B cell (primary cell): ENCODE data around the gene PCIF1. TPM values are rescaled to one million over a fixed set of nuclear protein-coding genes. Genes with fewer than 3 reads are reported as not detected.

Experiments
- ATAC-seq: fragments of 200-7000 bp; cut with Tn5 transposase; one replicate; pipeline ENCODE4 v1.10.0; 2021; ENCODE audit warnings: low read depth, mild to moderate bottlenecking, moderate number of reproducible peaks, moderate library complexity
- CTCF ChIA-PET: fragments of 350-600 bp; sonication (Branson Sonifier 250); formaldehyde crosslinking; loops from one replicate; lab custom pipeline; 2021; ENCODE audit warnings: antibody characterized with exemption, inconsistent platforms; lab: Charles Lee
- POLR2A ChIA-PET: fragments of 350-600 bp; sonication (Branson Sonifier 250); formaldehyde crosslinking; loops from one replicate; lab custom pipeline; 2021; ENCODE audit warnings: antibody characterized with exemption; lab: Charles Lee
- DNase-seq: peaks from one replicate; pipeline ENCODE4 v3.0.0; 2013
- H2AFZ ChIP-seq: 2 replicates; pipeline ENCODE4 v1.6.1; 2012; ENCODE audit warnings: mild to moderate bottlenecking, low read depth, low read length; ENCODE audit not compliant: insufficient read depth, poor library complexity, severe bottlenecking
- H3K27ac ChIP-seq, 2 donors: 1 replicate in 1 of 2; 2 replicates in 1 of 2; pipeline ENCODE4 v1.5.1; 2012 to 2013; ENCODE audit warnings: low read length in 2 of 2, mild to moderate bottlenecking in 2 of 2, moderate library complexity in 1 of 2
- H3K27me3 ChIP-seq, 4 experiments: fragments of 200-600 bp in 1 of 4; sonication (generic) in 1 of 4; replicated peaks in 1 of 4; 1 replicate in 2 of 4; 2 replicates in 2 of 4; pipeline versions ENCODE4 v1.6.1 to v1.7.0; 2013 to 2016; ENCODE audit warnings: low read length in 3 of 4, mild to moderate bottlenecking in 2 of 4, mixed read lengths in 1 of 4, moderate library complexity in 1 of 4; ENCODE audit not compliant: insufficient read depth in 4 of 4, control insufficient read depth in 3 of 4; ENCODE audit errors: control extremely low read depth in 1 of 4
- H3K36me3 ChIP-seq, 2 experiments: replicated peaks in 1 of 2; 1 replicate in 1 of 2; 2 replicates in 1 of 2; pipeline versions ENCODE4 v1.6.1 to v1.7.1; 2013; ENCODE audit warnings: low read length in 1 of 2; ENCODE audit not compliant: insufficient read depth in 2 of 2, control insufficient read depth in 1 of 2; ENCODE audit errors: control extremely low read depth in 1 of 2, extremely low read depth in 1 of 2
- H3K4me1 ChIP-seq, 2 donors: fragments of 200-600 bp in 1 of 2; sonication (generic) in 1 of 2; 1 replicate in 1 of 2; 2 replicates in 1 of 2; pipeline versions ENCODE4 v1.5.1 to v1.6.1; 2013 to 2017; ENCODE audit warnings: low read length in 2 of 2; ENCODE audit not compliant: control insufficient read depth in 2 of 2, insufficient read depth in 2 of 2
- H3K4me2 ChIP-seq: replicated peaks from 2 replicates; pipeline ENCODE3; 2012; ENCODE audit warnings: mild to moderate bottlenecking, low read depth, low read length; ENCODE audit not compliant: poor library complexity, severe bottlenecking
- H3K4me3 ChIP-seq, 5 experiments: fragments of 200-600 bp in 1 of 5; sonication (generic) in 1 of 5; 1 replicate in 3 of 5; 2 replicates in 2 of 5; pipeline versions ENCODE4 v1.5.1 to v1.7.0; 2011 to 2016; ENCODE audit warnings: low read length in 4 of 5, mild to moderate bottlenecking in 4 of 5, low read depth in 2 of 5, control low read depth in 1 of 5, moderate library complexity in 1 of 5; ENCODE audit not compliant: insufficient read depth in 1 of 5; ENCODE audit errors: control extremely low read depth in 1 of 5, extremely low read depth in 1 of 5
- H3K79me2 ChIP-seq: fragments of 200-600 bp; sonication (generic); one replicate; pipeline ENCODE4 v1.6.0; 2016; ENCODE audit warnings: low read length; ENCODE audit not compliant: control insufficient read depth, insufficient read depth
- H3K9ac ChIP-seq: fragments of 200-600 bp; sonication (generic); 2 replicates; pipeline ENCODE4 v1.6.1; 2017; ENCODE audit warnings: mild to moderate bottlenecking, low read length, moderate library complexity
- H3K9me3 ChIP-seq, 3 donors: one replicate each; pipeline versions ENCODE4 v1.6.1 to v1.7.1; 2013; ENCODE audit warnings: low read length in 2 of 3; ENCODE audit not compliant: control insufficient read depth in 2 of 3, insufficient read depth in 1 of 3; ENCODE audit errors: control extremely low read depth in 1 of 3
- H4K20me1 ChIP-seq: 2 replicates; pipeline ENCODE4 v1.6.0; 2012; ENCODE audit warnings: mild to moderate bottlenecking, low read length; ENCODE audit not compliant: insufficient read depth, control insufficient read depth, poor library complexity, severe bottlenecking
- H3K27ac Mint-ChIP-seq: one replicate; pipeline ENCODE4 v1.8.0; 2021; ENCODE audit warnings: mixed read lengths
- H3K27me3 Mint-ChIP-seq: one replicate; pipeline ENCODE4 v1.8.0; 2021; ENCODE audit warnings: mixed read lengths
- H3K4me1 Mint-ChIP-seq: one replicate; pipeline ENCODE4 v1.8.0; 2021; ENCODE audit warnings: mixed read lengths
- H3K4me3 Mint-ChIP-seq: one replicate; pipeline ENCODE4 v1.8.0; 2021; ENCODE audit warnings: mixed read lengths
- H3K9me3 Mint-ChIP-seq: one replicate; pipeline ENCODE4 v1.8.0; 2022; ENCODE audit warnings: mixed read lengths; ENCODE audit not compliant: insufficient read depth
- EZH2 ChIP-seq: IDR thresholded peaks from 2 replicates; pipeline ENCODE4 v1.6.1; 2012; ENCODE audit warnings: borderline replicate concordance, low read depth, mild to moderate bottlenecking, moderate library complexity, low read length; ENCODE audit not compliant: insufficient read depth, poor library complexity, severe bottlenecking
- WGBS: methylation state at CpG from one replicate; pipeline ENCODE4 v1.1.5; 2013; ENCODE audit warnings: missing lambda C conversion rate; ENCODE audit not compliant: insufficient coverage; 5-methylcytosine and 5-hydroxymethylcytosine counted together
- intact Hi-C: fragments of 100-400 bp; cut with micrococcal nuclease; formaldehyde crosslinking; loops from one replicate; pipeline ENCODE4 v1.10.0; 2022
- polyA plus RNA-seq: library from polyadenylated mRNA; depleted of rRNA; stranded (reverse); fragments of >200 nt; gene quantifications from 2 replicates; pipeline ENCODE4 v1.2.3, GENCODE V29; 2012
- total RNA-seq, 2 donors: library from RNA; stranded (reverse); fragments of 120-200 nt in 1 of 2; gene quantifications; 1 replicate in 1 of 2; 2 replicates in 1 of 2; pipeline versions ENCODE4 v1.2.3 to v1.2.4, GENCODE V29; 2013 to 2022
- TF ChIP-seq, protein P1 (sequence below): fragments of 200-600 bp; IDR thresholded peaks from one replicate; pipeline ENCODE4 v1.8.0; 2022; ENCODE audit warnings: antibody characterized with exemption, mild to moderate bottlenecking

The PCIF1 gene
- total and polyA plus RNA-seq, 2 donors (not counting 1 experiment from before 2014, with no cell fraction given), result 74.2 to 79.2 TPM

DNA sequence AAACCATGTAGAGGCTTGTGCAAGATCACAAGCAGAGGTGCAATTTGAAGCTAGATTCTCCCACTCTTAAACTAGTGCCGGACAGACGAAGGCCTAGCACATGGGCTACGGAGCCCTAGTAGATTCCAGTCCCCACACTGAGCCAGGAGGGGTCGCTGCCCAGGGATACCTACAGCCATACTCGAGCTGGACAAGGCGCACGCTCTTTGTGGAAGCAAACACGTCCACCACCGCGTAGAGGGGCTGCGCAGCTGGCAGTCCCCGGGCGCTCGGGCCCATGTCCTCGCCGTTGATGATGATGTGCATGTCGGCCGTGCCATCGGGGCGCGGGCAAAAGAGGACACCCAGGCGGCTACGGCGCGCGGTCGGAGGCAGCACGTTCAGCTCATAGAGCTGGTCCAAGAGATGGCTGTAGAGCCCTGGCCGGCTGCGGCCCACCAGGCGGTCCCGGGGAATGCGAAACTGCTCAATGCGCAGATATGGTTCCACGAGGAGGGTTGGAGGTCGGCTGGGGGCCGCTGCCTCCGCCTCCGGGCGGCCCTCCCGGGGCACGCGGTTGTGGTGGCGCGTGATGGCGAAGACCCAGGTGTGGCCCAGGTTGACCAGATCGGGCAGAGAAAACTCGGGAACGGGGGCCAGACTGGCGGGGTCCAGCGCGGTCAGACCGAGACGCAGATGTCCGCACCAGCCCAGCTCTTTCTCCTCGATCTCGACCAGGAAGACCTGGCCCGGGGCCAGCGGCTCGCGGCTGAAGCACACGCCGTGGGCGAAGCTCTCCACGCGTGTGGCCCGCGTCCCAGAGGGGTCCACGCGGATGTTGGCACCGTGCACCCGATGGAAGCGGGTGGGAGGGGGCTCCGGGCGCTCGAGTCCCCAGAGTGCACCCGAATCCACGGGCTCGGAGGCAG lies 44.2 kb upstream of the PCIF1 start:
- TF ChIP-seq, protein P1, sequence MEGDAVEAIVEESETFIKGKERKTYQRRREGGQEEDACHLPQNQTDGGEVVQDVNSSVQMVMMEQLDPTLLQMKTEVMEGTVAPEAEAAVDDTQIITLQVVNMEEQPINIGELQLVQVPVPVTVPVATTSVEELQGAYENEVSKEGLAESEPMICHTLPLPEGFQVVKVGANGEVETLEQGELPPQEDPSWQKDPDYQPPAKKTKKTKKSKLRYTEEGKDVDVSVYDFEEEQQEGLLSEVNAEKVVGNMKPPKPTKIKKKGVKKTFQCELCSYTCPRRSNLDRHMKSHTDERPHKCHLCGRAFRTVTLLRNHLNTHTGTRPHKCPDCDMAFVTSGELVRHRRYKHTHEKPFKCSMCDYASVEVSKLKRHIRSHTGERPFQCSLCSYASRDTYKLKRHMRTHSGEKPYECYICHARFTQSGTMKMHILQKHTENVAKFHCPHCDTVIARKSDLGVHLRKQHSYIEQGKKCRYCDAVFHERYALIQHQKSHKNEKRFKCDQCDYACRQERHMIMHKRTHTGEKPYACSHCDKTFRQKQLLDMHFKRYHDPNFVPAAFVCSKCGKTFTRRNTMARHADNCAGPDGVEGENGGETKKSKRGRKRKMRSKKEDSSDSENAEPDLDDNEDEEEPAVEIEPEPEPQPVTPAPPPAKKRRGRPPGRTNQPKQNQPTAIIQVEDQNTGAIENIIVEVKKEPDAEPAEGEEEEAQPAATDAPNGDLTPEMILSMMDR, result peak; percentile 46
- TF ChIP-seq EZH2, result no peak
- Mint-ChIP-seq H3K4me3 (peak overlapping the region; percentile 97), H3K27me3 (no peaks in the 10 kb centered on the region), H3K27ac (peak overlapping the region; percentile 96), H3K9me3 (no peaks in the 10 kb centered on the region), H3K4me1 (peaks cover 31% of the 10 kb centered on the region)
- Histone ChIP-seq H3K4me2 (peak overlapping the region; percentile 99), H3K4me1 (peaks cover 24 to 29% of the 10 kb centered on the region in 2 donors), H4K20me1 (no peaks in the 10 kb centered on the region), H3K9ac (peak overlapping the region; percentile 85), H3K36me3 (peaks cover 0 to 24% of the 10 kb centered on the region in 2 experiments), H2AFZ (peak overlapping the region; percentile 93), H3K79me2 (peaks cover 7% of the 10 kb centered on the region), H3K9me3 (no peaks in the 10 kb centered on the region), H3K27me3 (no peaks in the 10 kb centered on the region), H3K27ac (peak overlapping the region; percentile 51 to 80), H3K4me3 (peak overlapping the region; percentile 22 to 95 (median 78))
- ATAC-seq, result peak; percentile 35
- ChIA-PET POLR2A (interaction anchor here (0.5 to 5.3 kb wide), 10 partner anchors 9 to 483 kb away, joined by 3 to 41 read pairs (median 6); partner anchors contain the start of genes ACOT8, PCIF1, ZNF335 and ZSWIM1), CTCF (interaction anchor here (0.7 to 3.2 kb wide), 12 partner anchors 9 to 91 kb away, joined by 3 to 24 read pairs (median 6); partner anchors contain the start of gene ZSWIM1)
- DNase-seq, result peak; percentile 70
- intact Hi-C loops, result loop anchor here (2.0 kb wide), 3 partner anchors 72 to 100 kb away; partner anchors contain the start of genes DNTTIP1 and WFDC3
- WGBS, result 5% methylated on average over 79 of the region's 79 CpGs
